H1 (cell line): ENCODE measurements around the gene RHCG. TPM values are rescaled to one million over a fixed set of nuclear protein-coding genes. Genes with fewer than 3 reads are reported as not detected.

Source experiments
- CTCF ChIA-PET: fragments of 300-600 bp; sonication (Branson Sonifier 250); formaldehyde crosslinking; loops from one replicate; lab custom pipeline; 2021; ENCODE audit not compliant: partially characterized antibody; lab: Charles Lee
- POLR2A ChIA-PET: fragments of 300-600 bp; sonication (Branson Sonifier 250); formaldehyde crosslinking; loops from one replicate; lab custom pipeline; 2021; ENCODE audit warnings: inconsistent platforms; ENCODE audit not compliant: partially characterized antibody; lab: Charles Lee
- DNase-seq, 2 experiments: peaks; one replicate each; pipeline versions ENCODE4 v3.0.0 to v3.0.0-alpha.2; 2010 to 2022; ENCODE audit warnings: low spot score in 2 of 2, low read depth in 1 of 2, mixed read lengths in 1 of 2
- FAIRE-seq: peaks from 2 replicates; lab custom pipeline; 2011; peaks lifted over from hg19 to GRCh38; lab: Jason Lieb, UNC
- H2AFZ ChIP-seq: 2 replicates; pipeline ENCODE4 v1.8.1; 2012; ENCODE audit warnings: low read length, inconsistent platforms
- H2AK5ac ChIP-seq: 2 replicates; pipeline ENCODE4 v1.6.1; 2013; ENCODE audit warnings: low read depth, low read length
- H2BK120ac ChIP-seq: replicated peaks from 2 replicates; pipeline ENCODE3; 2013; ENCODE audit warnings: low read depth, low read length, inconsistent platforms
- H2BK12ac ChIP-seq: 2 replicates; pipeline ENCODE4 v1.6.1; 2013; ENCODE audit warnings: low read depth, low read length
- H2BK15ac ChIP-seq: 2 replicates; pipeline ENCODE4 v1.6.1; 2013; ENCODE audit warnings: low read length
- H2BK20ac ChIP-seq: 2 replicates; pipeline ENCODE4 v1.6.1; 2013; ENCODE audit warnings: low read length
- H2BK5ac ChIP-seq: 2 replicates; pipeline ENCODE4 v1.6.1; 2013; ENCODE audit warnings: low read depth, low read length
- H3K14ac ChIP-seq: 2 replicates; pipeline ENCODE4 v1.6.1; 2013; ENCODE audit warnings: inconsistent platforms; ENCODE audit not compliant: insufficient read length
- H3K18ac ChIP-seq: 2 replicates; pipeline ENCODE4 v1.6.1; 2013; ENCODE audit warnings: low read length; ENCODE audit errors: extremely low read depth
- H3K23ac ChIP-seq: 2 replicates; pipeline ENCODE4 v1.6.1; 2013; ENCODE audit warnings: inconsistent platforms; ENCODE audit not compliant: insufficient read length
- H3K23me2 ChIP-seq: 2 replicates; pipeline ENCODE4 v1.6.1; 2013; ENCODE audit warnings: low read depth, low read length
- H3K27ac ChIP-seq: 2 replicates; pipeline ENCODE4 v1.6.1; 2011; ENCODE audit warnings: low read depth, low read length, inconsistent platforms
- H3K27me3 ChIP-seq, 4 experiments: replicated peaks in 1 of 4; 1 replicate in 1 of 4; 2 replicates in 3 of 4; pipeline versions ENCODE4 v1.6.1 to v1.8.1; 2011 to 2013; ENCODE audit warnings: low read length in 3 of 4, mild to moderate bottlenecking in 3 of 4, inconsistent platforms in 2 of 4, mixed read lengths in 2 of 4, moderate library complexity in 1 of 4; ENCODE audit not compliant: control insufficient read depth in 3 of 4, insufficient read depth in 3 of 4; ENCODE audit errors: extremely low read depth in 1 of 4
- H3K36me3 ChIP-seq, 4 experiments: 2 replicates each; pipeline versions ENCODE4 v1.6.1 to v1.8.1; 2011 to 2013; ENCODE audit warnings: mild to moderate bottlenecking in 4 of 4, low read length in 3 of 4, moderate library complexity in 2 of 4, control low read depth in 1 of 4, inconsistent platforms in 1 of 4; ENCODE audit not compliant: insufficient read depth in 4 of 4, control insufficient read depth in 2 of 4
- H3K4ac ChIP-seq: replicated peaks from 2 replicates; pipeline ENCODE3; 2013; ENCODE audit warnings: low read length, low read depth, mixed read lengths, inconsistent platforms; ENCODE audit not compliant: insufficient read length
- H3K4me1 ChIP-seq, 4 experiments: replicated peaks in 1 of 4; 1 replicate in 1 of 4; 2 replicates in 3 of 4; pipeline versions ENCODE4 v1.6.1 to v1.8.1; 2011 to 2013; ENCODE audit warnings: low read length in 3 of 4, inconsistent platforms in 2 of 4, mixed read lengths in 1 of 4; ENCODE audit not compliant: insufficient read depth in 4 of 4, control insufficient read depth in 3 of 4
- H3K4me2 ChIP-seq, 2 experiments: 2 replicates each; pipeline versions ENCODE4 v1.6.1 to v1.8.1; 2011 to 2013; ENCODE audit warnings: low read depth in 2 of 2, low read length in 2 of 2, control low read depth in 1 of 2, inconsistent platforms in 1 of 2, mild to moderate bottlenecking in 1 of 2; ENCODE audit not compliant: insufficient read depth in 1 of 2
- H3K4me3 ChIP-seq, 4 experiments: fragments of 200-600, 300-600 bp in 1 of 4; sonication (generic), shearing (Covaris generic), sonication (Bioruptor Twin) in 1 of 4; 2 replicates each; pipeline versions ENCODE4 v1.5.1 to v1.8.1; 2011 to 2016; ENCODE audit warnings: low read length in 4 of 4, low read depth in 3 of 4, control low read depth in 2 of 4, inconsistent platforms in 2 of 4, mild to moderate bottlenecking in 2 of 4, mixed read lengths in 1 of 4, moderate library complexity in 1 of 4; ENCODE audit not compliant: insufficient read depth in 2 of 4; ENCODE audit errors: extremely low read depth in 1 of 4
- H3K56ac ChIP-seq: replicated peaks from 2 replicates; pipeline ENCODE3; 2013; ENCODE audit warnings: low read depth, mild to moderate bottlenecking, mixed read lengths, low read length, inconsistent platforms; ENCODE audit not compliant: insufficient read length
- H3K79me1 ChIP-seq: 2 replicates; pipeline ENCODE4 v1.6.1; 2013; ENCODE audit warnings: low read depth, low read length, control low read depth
- H3K79me2 ChIP-seq, 2 experiments: 2 replicates each; pipeline versions ENCODE4 v1.6.1 to v1.8.1; 2012 to 2013; ENCODE audit warnings: low read length in 2 of 2, mild to moderate bottlenecking in 2 of 2, inconsistent platforms in 1 of 2; ENCODE audit not compliant: insufficient read depth in 2 of 2, control insufficient read depth in 1 of 2
- H3K9ac ChIP-seq, 4 experiments: replicated peaks in 1 of 4; 1 replicate in 1 of 4; 2 replicates in 3 of 4; pipeline versions ENCODE4 v1.6.1 to v1.8.1; 2011 to 2013; ENCODE audit warnings: low read depth in 3 of 4, low read length in 3 of 4, control low read depth in 2 of 4, mild to moderate bottlenecking in 2 of 4, moderate library complexity in 2 of 4, inconsistent platforms in 1 of 4; ENCODE audit errors: extremely low read depth in 1 of 4
- H3K9me3 ChIP-seq, 2 experiments: 2 replicates each; pipeline versions ENCODE4 v1.6.1 to v1.8.1; 2012 to 2013; ENCODE audit warnings: mild to moderate bottlenecking in 2 of 2, moderate library complexity in 2 of 2, control low read depth in 1 of 2, inconsistent platforms in 1 of 2, low read depth in 1 of 2, low read length in 1 of 2, mixed read lengths in 1 of 2; ENCODE audit not compliant: insufficient read depth in 2 of 2
- H4K20me1 ChIP-seq, 2 experiments: replicated peaks in 1 of 2; 2 replicates each; pipeline versions ENCODE3 to v1.8.1; 2011 to 2013; ENCODE audit warnings: inconsistent platforms in 2 of 2, low read length in 2 of 2, mild to moderate bottlenecking in 1 of 2; ENCODE audit not compliant: insufficient read depth in 2 of 2, control insufficient read depth in 1 of 2
- H4K5ac ChIP-seq: 2 replicates; pipeline ENCODE4 v1.6.1; 2013; ENCODE audit warnings: low read length, low read depth, mixed read lengths, inconsistent platforms; ENCODE audit not compliant: insufficient read length
- H4K8ac ChIP-seq: 2 replicates; pipeline ENCODE4 v1.8.0; 2013; ENCODE audit warnings: mild to moderate bottlenecking, moderate library complexity, low read length, inconsistent platforms; ENCODE audit not compliant: insufficient read depth; ENCODE audit errors: extremely low read depth
- H4K91ac ChIP-seq: replicated peaks from 2 replicates; pipeline ENCODE3; 2013; ENCODE audit warnings: low read length, mixed read lengths, inconsistent platforms; ENCODE audit not compliant: insufficient read length
- CHD2 ChIP-seq: IDR thresholded peaks from 2 replicates; pipeline ENCODE4 v1.6.1; 2012; ENCODE audit warnings: low read length, improper control_type of control experiment
- HDAC6 ChIP-seq: IDR thresholded peaks from one replicate; pipeline ENCODE4 v1.7.1; 2012; ENCODE audit warnings: low read depth, mild to moderate bottlenecking, inconsistent platforms, low read length, moderate library complexity
- WGBS, 2 experiments: shearing (Covaris generic) in 1 of 2; methylation state at CpG; one replicate each; pipeline versions ENCODE4 v1.1.6 to v1.1.7; 2013 to 2015; ENCODE audit warnings: low lambda C conversion rate in 2 of 2, mixed read lengths in 2 of 2, inconsistent platforms in 1 of 2, low coverage in 1 of 2, missing lambda C conversion rate in 1 of 2; ENCODE audit not compliant: insufficient replicate concordance in 2 of 2, insufficient coverage in 1 of 2, insufficient read length in 1 of 2; ENCODE audit errors: extremely low coverage in 1 of 2, missing lambda C conversion rate in 1 of 2; 5-methylcytosine and 5-hydroxymethylcytosine counted together
- polyA plus RNA-seq, 7 experiments: library from polyadenylated mRNA; depleted of rRNA in 3 of 7; stranded (reverse) in 5 of 7; unstranded in 2 of 7; fragments of >200 nt in 5 of 7; fragments of 200-250 nt in 2 of 7; gene quantifications; 1 replicate in 5 of 7; 2 replicates in 1 of 7; 4 replicates in 1 of 7; pipeline versions ENCODE4 v1.2.1 to v1.2.3, GENCODE V29; 2011 to 2013; ENCODE audit warnings: missing spikeins in 2 of 7, mixed read lengths in 2 of 7
- total RNA-seq: library from RNA; stranded (reverse); fragmentation: NEBNext Ultra II Directional; extraction: Animal tissue kit (Norgen Biotek cat#: 25700); gene quantifications from 2 replicates; pipeline ENCODE4 v1.2.1, GENCODE V29; 2021

Gene RHCG
- total and polyA plus RNA-seq, 2 of the 8 experiments (the other 6 are each of a cell fraction or from before 2014, with no cell fraction given): 0.68 TPM; not detected in 1

GRCh38 chr15:89489376-89489775 lies 7.0 kb downstream of the RHCG start:
- WGBS, 2 experiments: 85% methylated on average over 4 of the region's 4 CpGs; no CpG with 5 or more reads in 1 of the 2 experiments
- no peaks in the 10 kb centered on the region for H3K79me1 ChIP-seq
- no peak overlapping the region for H2BK15ac ChIP-seq
- peaks cover 3% of the 10 kb centered on the region; the same call in 1 of the 2 replicates for H3K23me2 ChIP-seq
- no peak overlapping the region for H2BK120ac ChIP-seq
- CTCF ChIA-PET: interaction anchor here (1.0 to 9.7 kb wide), 10 partner anchors 11 to 173 kb away, joined by 3 to 187 read pairs (median 16); partner anchors contain the start of gene TICRR
- H3K4me3 ChIP-seq: no peak overlapping the region
- no peak for FAIRE-seq
- no peaks in the 10 kb centered on the region for H3K9me3 ChIP-seq
- H3K79me2 ChIP-seq: no peaks in the 10 kb centered on the region
- H3K4ac ChIP-seq: no peak overlapping the region
- no peak overlapping the region for H2AK5ac ChIP-seq
- no peak overlapping the region for H3K14ac ChIP-seq
- no peaks in the 10 kb centered on the region for H3K36me3 ChIP-seq
- no peak overlapping the region for H2AFZ ChIP-seq
- H3K4me1 ChIP-seq: peaks cover 0 to 11% (median 0%) of the 10 kb centered on the region in 4 experiments; a peak in 3 of 7 replicates
- no peaks in the 10 kb centered on the region for H4K20me1 ChIP-seq
- no peak overlapping the region for H3K56ac ChIP-seq
- no peak overlapping the region for H4K91ac ChIP-seq
- H3K27ac ChIP-seq: no peak overlapping the region
- no peak overlapping the region for H2BK20ac ChIP-seq
- H4K5ac ChIP-seq: no peak overlapping the region
- no peak overlapping the region for H3K4me2 ChIP-seq
- TF ChIP-seq CHD2 (no peak), HDAC6 (no peak)
- TF ChIP-seq, all 59 proteins: peak for 0
- no peak overlapping the region for H4K8ac ChIP-seq
- no peak overlapping the region for H3K18ac ChIP-seq
- no peak overlapping the region for H2BK5ac ChIP-seq
- H3K27me3 ChIP-seq: peaks cover 0 to 2% (median 0%) of the 10 kb centered on the region in 4 experiments; a peak in 1 of 7 replicates
- H2BK12ac ChIP-seq: no peak overlapping the region
- H3K9ac ChIP-seq: no peak overlapping the region
- POLR2A ChIA-PET: no interaction called here
- no peak for DNase-seq
- no peak overlapping the region for H3K23ac ChIP-seq
